ENCODE measurements around the gene SNRNP70.
A peak's percentile ranks its signal among the peaks of the same experiment; 100 is the strongest.
"Not testable (repeated sequence)": the region's sequence is repeated elsewhere in the genome, so short reads cannot be mapped to it uniquely, and the experiment has no call there.

Gene SNRNP70

GRCh38 chr19:49064768-49065611 lies 20.3 kb upstream of the SNRNP70 start, which contains the start of gene NTF4:
Gene NTF4, minus strand, starts transcription at chr19:49064818. Its CDS starts 2,821 bp downstream, at chr19:49061997.
- no peak for DNase-seq

DNA sequence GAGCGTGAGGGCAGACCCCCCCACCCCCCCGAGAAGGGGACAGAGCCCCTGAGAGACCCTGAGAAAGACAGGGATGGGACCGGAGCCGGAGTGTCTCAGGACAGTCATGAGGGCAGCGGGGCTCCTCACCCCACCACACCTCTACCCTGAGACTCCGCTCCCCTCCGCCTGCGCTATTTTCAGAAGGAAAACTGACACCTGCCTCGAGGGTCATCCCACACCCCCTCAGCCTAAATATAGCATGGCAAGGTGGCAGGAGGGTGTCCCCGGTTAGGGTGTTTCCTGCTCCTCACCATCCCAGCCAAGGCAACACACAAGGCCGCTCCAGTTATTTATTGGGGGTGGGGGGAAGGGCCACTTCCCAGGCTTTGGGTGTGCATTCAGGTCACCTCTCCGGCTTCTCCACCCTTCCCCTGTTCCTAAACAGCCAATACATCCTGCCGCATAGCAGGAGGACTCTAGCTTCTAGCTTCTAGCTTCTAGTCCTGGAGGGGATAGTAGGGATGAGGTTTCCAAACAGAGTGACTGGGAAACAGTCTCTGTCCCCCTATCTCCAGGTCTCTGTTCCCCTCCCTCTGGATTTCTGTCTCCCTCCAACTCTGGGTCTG lies 19.2 kb upstream of the SNRNP70 start:
- DNase-seq: no peak

DNA sequence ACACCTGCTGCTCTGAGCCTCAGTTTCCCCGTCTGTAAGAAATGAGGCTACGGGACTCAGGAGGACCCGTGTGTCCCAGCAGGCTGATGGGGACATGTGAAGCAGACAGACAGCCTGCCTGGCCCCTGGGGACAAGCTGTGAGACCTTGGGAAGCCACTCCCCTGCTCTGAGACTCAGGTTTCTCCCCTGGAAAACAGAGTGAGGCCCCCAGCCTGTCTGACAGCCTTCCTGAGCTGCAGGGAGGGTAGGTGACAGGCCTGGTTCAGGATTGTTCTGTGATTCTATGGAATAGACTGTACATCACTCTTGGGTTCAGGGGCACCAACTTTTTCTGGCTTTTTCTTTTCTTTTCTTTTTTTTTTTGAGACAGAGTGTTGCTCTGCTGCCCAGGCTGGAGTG lies 17.7 kb upstream of the SNRNP70 start:
- DNase-seq: no peak

DNA sequence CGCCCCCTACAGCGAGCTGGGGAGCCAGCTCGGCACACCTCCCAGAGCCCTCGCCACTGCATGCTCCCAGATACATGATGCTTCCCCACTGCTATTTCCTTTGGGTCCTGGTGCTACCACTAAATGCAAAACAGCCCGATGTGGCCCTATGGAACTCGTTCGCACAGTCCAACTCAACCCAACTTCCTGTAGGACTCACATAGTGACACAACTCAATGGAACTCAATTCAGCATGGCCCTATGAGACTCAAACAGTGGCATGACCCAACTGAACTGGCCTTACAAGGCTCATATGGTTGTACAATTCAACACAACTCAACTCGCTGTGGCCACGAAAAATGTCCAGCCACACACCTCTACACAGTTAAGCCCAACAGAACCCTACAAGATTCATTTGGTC lies 16.2 kb upstream of the SNRNP70 start:
- DNase-seq: no peak

DNA sequence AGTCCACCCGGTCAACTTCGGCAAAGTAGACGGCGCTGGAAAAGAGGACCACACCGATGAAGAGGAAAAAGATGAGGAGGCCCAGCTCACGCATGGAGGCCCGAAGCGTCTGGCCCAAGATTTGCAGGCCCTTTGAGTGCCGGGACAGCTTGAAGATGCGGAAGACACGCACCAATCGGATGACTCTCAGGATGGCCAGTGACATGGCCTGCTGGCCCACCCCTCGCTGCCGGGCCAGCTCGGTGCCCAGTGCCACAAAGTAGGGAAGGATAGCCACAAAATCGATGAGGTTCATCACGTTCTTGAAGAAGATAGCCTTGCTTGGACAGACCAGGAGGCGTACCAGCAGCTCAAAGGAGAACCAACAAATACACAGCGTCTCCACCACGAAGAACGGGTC lies 14.8 kb upstream of the SNRNP70 start:
- no peak for DNase-seq

- DNase-seq: no peak
These were observed 13.2 kb upstream of the SNRNP70 start for GRCh38 chr19:49071860-49072547.

- DNase-seq: no peak
These were observed 11.5 kb upstream of the SNRNP70 start for GRCh38 chr19:49073514-49074378.

GRCh38 chr19:49074869-49075268 lies 10.4 kb upstream of the SNRNP70 start:
- not testable (repeated sequence) for DNase-seq

DNA sequence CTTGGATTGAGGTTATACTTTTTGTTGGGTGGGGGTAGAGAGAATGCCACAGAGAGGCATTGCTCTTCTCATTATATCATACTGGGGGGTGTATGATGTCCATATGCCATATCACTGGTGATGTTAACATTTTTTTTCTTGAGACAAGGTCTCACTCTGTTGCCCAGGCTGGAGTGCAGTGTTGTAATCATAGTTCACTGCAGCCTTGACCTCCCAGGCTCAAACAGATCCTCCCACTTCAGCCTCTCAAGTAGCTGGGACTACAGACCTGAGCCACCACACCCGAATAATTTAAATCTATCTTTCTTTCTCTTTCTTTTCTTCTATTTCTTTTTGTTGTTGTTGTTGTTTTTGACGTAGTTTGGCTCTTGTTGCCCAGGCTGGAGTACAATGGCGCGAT lies 4.9 kb upstream of the SNRNP70 start:
- DNase-seq: no peak

DNA sequence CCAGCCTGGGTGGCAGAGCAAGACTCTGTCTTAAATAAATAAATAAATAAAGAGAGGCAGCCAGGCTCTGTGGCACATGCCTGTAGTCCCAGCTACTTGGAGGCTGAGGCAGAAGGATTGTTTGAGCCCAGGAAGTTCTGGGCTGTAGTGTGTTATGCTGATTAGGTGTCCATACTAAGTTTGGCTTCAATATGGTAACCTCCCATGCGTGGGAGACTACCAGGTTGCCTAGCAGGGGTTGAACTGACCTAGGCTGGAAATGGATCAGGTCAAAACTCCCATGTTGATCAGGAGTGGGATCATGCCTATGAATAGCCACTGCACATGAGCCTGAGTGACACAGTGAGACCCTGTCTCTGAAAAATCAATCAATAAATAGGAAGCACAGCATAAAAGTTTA lies 4.0 kb upstream of the SNRNP70 start:
- no peak for DNase-seq

- DNase-seq: no peak
These were observed 838 bp upstream of the SNRNP70 start for GRCh38 chr19:49084206-49085019.

DNA sequence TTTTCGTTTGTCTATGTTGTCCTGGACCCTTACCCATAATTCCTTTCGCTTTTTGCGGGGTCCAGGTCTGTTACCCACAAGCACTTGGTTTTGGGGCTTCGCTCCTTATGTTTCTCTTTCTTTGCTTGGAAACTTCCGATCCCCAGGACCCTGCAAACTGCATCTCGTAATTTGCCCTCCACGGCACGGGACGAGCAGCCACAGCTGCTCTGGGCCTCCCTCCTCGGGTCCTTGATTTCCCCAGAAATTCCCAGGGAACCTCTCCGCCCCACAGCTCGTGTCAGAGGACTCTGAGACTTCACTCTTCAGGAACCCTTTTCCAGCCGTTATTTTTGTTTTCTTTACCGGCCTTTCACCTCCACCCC lies 599 bp downstream of the SNRNP70 start:
- no peak for DNase-seq

DNA sequence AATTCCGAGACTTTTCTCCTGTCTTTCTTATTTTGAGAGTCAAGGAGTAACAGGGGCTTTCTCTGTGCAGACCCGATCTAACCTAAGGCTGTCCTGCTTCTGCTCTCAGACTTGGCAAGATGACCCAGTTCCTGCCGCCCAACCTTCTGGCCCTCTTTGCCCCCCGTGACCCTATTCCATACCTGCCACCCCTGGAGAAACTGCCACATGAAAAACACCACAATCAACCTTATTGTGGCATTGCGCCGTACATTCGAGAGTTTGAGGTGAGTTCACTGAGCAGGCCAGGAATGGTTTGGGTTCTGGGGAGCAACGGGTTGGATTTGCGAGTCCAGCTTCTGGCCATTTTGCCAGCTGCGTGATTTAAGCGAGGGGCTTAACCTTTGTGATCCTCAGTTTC lies 1.0 kb downstream of the SNRNP70 start:
- DNase-seq: no peak

- DNase-seq: no peak
These were observed 6.3 kb downstream of the SNRNP70 start for GRCh38 chr19:49091391-49092038.

- no peak for DNase-seq
These were observed 7.4 kb downstream of the SNRNP70 start for GRCh38 chr19:49092686-49093085.

- no peak for DNase-seq
These were observed 9.5 kb downstream of the SNRNP70 start for GRCh38 chr19:49094505-49095482.

DNA sequence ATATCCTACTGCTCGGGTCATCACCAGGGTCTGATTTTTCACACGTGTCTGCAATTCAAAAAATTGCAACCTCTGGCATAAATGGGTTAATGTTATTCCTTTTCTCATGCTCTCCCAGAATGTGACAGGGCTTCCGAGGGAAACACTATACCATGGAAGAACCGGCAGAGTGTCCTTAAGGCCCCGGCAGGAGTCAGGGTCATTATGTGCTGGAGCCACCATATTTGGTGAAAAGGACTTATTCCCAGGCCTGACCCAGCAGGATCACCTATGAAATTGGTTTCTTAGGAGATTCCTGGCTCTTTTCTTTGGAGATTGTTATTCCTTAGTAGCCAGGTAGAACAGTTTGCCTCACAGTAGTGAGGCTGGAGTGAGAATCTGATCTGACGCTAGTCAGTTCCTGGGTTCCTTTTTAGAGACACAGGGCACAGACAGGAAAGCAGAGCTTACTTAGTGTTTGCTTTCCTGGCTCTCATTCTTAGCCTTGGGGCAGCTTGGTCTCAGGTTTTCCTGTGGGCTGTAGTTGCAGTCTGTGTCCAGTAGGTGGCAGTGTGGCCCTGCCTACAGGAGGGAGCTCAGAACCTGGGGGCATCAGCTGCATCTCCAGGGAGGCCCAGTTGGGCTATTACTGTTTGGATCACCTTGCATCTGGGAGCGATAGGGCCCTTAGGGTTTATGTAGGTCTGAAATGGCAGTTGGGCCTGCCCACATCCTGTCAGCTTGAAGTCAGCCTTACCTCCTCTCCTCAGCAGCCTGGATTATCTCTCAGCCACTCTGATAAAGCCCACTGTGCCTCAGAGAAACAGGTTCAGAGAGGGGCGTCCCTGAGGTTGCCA lies 12.4 kb downstream of the SNRNP70 start:
- DNase-seq: peak; percentile 55

- DNase-seq: no peak
These were observed 13.5 kb downstream of the SNRNP70 start for GRCh38 chr19:49098795-49099194.

- no peak for DNase-seq
These were observed 15.9 kb downstream of the SNRNP70 start for GRCh38 chr19:49101160-49101559.

All from DMS153 (cell line).